ENCODE results near the gene PLOD2.
A peak's percentile ranks its signal among the peaks of the same experiment; 100 is the strongest.

The PLOD2 gene

DNA sequence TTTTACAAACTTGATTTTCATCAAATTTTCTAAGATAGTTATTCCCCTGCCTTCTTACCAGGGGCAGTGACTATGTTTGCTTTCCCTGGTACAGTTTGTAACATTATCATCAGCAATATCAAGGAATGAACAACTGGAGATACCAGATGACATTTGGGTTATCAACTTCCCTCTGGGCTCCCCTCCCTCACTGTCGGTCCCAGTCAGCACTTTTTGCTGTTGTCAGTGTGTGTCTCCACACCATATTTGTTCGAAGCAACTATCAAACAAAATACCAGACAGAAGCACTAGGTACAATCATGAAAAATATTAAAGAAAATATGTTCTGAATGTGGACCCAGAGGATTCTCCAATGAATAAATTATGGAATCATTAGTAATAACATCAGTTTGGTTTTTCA is 75.3 kb downstream of the PLOD2 start:
- no peak overlapping the region for H3K27ac Mint-ChIP-seq
- H3K27me3 Mint-ChIP-seq (ENCODE audit: low read depth): no peaks in the 10 kb centered on the region
- no peak overlapping the region for H3K4me3 Mint-ChIP-seq
- peaks cover 12% of the 10 kb centered on the region for H3K36me3 Mint-ChIP-seq (ENCODE audit: low read depth)
- TF ChIP-seq, protein P1, sequence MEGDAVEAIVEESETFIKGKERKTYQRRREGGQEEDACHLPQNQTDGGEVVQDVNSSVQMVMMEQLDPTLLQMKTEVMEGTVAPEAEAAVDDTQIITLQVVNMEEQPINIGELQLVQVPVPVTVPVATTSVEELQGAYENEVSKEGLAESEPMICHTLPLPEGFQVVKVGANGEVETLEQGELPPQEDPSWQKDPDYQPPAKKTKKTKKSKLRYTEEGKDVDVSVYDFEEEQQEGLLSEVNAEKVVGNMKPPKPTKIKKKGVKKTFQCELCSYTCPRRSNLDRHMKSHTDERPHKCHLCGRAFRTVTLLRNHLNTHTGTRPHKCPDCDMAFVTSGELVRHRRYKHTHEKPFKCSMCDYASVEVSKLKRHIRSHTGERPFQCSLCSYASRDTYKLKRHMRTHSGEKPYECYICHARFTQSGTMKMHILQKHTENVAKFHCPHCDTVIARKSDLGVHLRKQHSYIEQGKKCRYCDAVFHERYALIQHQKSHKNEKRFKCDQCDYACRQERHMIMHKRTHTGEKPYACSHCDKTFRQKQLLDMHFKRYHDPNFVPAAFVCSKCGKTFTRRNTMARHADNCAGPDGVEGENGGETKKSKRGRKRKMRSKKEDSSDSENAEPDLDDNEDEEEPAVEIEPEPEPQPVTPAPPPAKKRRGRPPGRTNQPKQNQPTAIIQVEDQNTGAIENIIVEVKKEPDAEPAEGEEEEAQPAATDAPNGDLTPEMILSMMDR (IDR thresholded peaks at IDR 0.05; ENCODE audit: unreplicated experiment in 3 of 3): no peak
- peaks cover 6% of the 10 kb centered on the region for H3K4me1 Mint-ChIP-seq
- no peaks in the 10 kb centered on the region for H3K9me3 Mint-ChIP-seq

DNA sequence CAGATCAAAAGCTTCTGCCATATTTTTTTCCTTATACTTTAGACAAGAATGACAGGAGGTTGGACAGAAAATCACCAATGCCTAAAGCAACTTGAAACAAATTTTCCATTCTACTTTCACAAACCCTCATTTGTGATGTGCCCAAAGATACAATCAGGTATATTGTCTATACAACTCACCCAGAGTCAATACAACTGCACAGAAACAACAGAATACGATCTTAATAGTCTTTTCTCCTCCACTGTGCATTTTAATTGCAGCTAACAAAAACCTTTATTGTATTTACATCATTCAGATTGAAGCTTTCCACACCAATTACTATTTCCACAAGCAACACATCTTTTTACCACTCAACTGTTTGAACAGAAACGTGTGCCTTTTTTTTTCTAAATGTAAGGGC is 80.4 kb downstream of the PLOD2 start:
- peak overlapping the region in 1 of 3 experiments; percentile 20 for H3K27ac Mint-ChIP-seq

DNA sequence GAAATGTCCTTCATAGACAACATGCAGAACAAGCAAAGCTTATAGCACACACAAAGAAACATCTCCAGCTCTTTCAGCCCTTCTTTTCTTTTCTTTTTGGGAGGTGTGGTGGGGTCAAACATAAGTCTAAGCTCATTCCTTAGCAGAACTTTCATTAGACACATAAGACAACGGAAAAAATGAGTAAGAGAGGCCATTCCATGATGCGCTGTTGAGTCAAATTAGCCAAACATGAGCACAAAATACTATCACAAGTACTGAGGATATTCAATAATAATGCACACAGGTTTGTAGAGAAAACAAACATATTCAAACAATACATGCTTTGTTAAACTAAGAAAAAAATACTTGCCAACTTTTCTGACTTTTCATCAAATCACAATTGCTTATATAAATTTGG is 83.0 kb downstream of the PLOD2 start:
- peaks cover 44% of the 10 kb centered on the region for H3K36me3 Mint-ChIP-seq (ENCODE audit: low read depth)
- no peaks in the 10 kb centered on the region for H3K27me3 Mint-ChIP-seq (ENCODE audit: low read depth)
- no peak overlapping the region for H3K27ac Mint-ChIP-seq
- H3K4me3 Mint-ChIP-seq: no peak overlapping the region
- no peaks in the 10 kb centered on the region for H3K4me1 Mint-ChIP-seq
- H3K9me3 Mint-ChIP-seq: no peaks in the 10 kb centered on the region
- TF ChIP-seq, protein P1 (IDR thresholded peaks at IDR 0.05; ENCODE audit: unreplicated experiment in 3 of 3): no peak

More for the DNA sequence above, 80.4 kb downstream of the PLOD2 start:
- Mint-ChIP-seq H3K36me3 (ENCODE audit: low read depth) (peaks cover 42% of the 10 kb centered on the region), H3K27me3 (ENCODE audit: low read depth) (no peaks in the 10 kb centered on the region), H3K4me3 (no peak overlapping the region), H3K9me3 (no peaks in the 10 kb centered on the region), H3K4me1 (no peaks in the 10 kb centered on the region)
- TF ChIP-seq, protein P1 (IDR thresholded peaks at IDR 0.05; ENCODE audit: unreplicated experiment in 3 of 3): no peak

DNA sequence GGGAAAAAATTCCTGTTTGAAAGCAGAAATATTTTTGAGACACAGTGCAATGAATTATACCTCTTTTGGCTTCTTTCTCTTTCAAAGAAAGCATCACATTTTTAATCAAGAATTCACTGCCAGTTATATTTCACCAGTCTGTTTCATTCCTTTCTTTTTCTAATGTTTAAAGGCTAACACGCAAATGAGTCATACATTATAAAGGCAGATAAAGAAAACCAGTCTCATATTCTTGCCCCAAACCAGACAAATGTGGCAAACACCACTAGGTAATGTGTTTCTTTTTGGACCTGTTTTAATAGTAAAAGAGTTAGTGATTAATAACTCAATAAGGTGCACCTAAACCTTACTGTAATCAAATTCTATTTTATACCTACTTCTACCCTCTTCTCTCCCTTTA is 83.8 kb downstream of the PLOD2 start:
- Mint-ChIP-seq H3K4me1 (no peaks in the 10 kb centered on the region), H3K27me3 (ENCODE audit: low read depth) (no peaks in the 10 kb centered on the region), H3K36me3 (ENCODE audit: low read depth) (peaks cover 44% of the 10 kb centered on the region), H3K9me3 (no peaks in the 10 kb centered on the region), H3K4me3 (no peak overlapping the region), H3K27ac (no peak overlapping the region)
- TF ChIP-seq, protein P1 (IDR thresholded peaks at IDR 0.05; ENCODE audit: unreplicated experiment in 3 of 3): no peak

DNA sequence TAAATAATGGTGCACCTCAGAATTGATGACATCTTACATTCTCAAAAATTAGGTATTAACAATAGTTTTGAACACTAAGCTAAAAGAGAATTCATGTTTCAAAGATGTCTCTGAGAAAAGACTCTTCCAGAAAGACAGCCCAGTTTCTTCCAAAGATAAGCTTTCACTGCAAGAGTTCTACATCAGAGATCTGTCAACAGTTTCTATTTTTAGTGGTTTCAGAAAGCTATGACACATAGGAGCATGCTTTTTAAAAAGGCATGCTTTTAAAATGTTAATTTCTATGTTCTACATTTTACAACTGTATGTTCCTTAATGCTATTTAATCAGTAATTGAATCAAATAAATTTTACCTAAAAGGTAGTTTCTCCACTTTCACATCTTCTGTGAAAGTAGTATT is 88.2 kb downstream of the PLOD2 start:
- Mint-ChIP-seq H3K4me3 (no peak overlapping the region), H3K4me1 (no peaks in the 10 kb centered on the region), H3K36me3 (ENCODE audit: low read depth) (peaks cover 54% of the 10 kb centered on the region), H3K27me3 (ENCODE audit: low read depth) (no peaks in the 10 kb centered on the region), H3K27ac (no peak overlapping the region), H3K9me3 (no peaks in the 10 kb centered on the region)
- TF ChIP-seq, protein P1 (IDR thresholded peaks at IDR 0.05; ENCODE audit: unreplicated experiment in 3 of 3): no peak

DNA sequence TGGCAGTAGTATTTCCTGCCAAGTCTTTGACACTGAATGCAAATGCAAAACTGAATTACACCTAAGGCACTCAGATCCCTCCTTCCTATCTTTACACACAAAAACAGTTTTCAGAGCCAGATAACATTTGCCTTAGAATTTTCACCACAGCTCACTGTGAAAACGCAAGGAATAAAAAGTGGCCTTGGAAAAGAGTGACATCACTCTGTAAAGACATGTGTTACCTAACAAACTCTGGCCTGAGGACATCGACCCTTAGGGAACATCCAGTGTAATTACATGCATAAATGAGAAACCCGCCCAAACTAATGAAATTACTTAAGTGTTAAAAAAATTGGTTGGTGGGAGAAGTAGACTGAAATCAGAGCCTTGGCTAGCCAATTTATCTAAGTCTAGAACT is 88.9 kb downstream of the PLOD2 start:
- no peaks in the 10 kb centered on the region for H3K27me3 Mint-ChIP-seq (ENCODE audit: low read depth)
- peaks cover 49% of the 10 kb centered on the region for H3K36me3 Mint-ChIP-seq (ENCODE audit: low read depth)
- H3K27ac Mint-ChIP-seq: no peak overlapping the region
- no peaks in the 10 kb centered on the region for H3K4me1 Mint-ChIP-seq
- H3K9me3 Mint-ChIP-seq: no peaks in the 10 kb centered on the region
- no peak overlapping the region for H3K4me3 Mint-ChIP-seq
- TF ChIP-seq, protein P1 (IDR thresholded peaks at IDR 0.05; ENCODE audit: unreplicated experiment in 3 of 3): no peak

All from nephron (organoid).